ENCODE measurements around the gene DGKD. TPM values are rescaled to one million over a fixed set of nuclear protein-coding genes. Genes with fewer than 3 reads are reported as not detected.
A peak's percentile ranks its signal among the peaks of the same experiment; 100 is the strongest.

DGKD gene
- total RNA-seq, 3 donors from 2014 or later, result 17.1 to 41.3 (median 37.3) TPM

DNA sequence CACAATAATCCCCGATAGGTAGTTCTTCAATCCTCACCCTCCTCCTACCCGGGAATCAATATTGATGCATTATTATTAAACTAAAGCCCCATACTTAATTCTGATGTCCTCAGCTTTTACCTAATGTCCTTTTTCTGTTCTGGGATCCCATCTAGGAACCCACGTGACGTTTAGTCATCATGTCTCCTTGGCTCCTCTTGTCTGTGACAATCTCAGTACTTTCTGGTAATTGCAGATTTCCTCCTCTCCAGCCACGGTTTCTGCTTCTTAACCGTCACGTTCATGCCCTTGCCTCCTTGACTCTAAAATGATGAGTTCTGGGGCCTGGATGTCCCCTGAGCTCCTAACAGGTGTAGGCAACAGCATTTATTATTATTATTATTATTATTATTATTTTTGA lies 2.9 kb upstream of the DGKD start:
- no peak for TF ChIP-seq POLR2A (IDR thresholded peaks at IDR 0.05)
- no peak for TF ChIP-seq POLR2AphosphoS5 (IDR thresholded peaks at IDR 0.05)
- TF ChIP-seq, protein P1, sequence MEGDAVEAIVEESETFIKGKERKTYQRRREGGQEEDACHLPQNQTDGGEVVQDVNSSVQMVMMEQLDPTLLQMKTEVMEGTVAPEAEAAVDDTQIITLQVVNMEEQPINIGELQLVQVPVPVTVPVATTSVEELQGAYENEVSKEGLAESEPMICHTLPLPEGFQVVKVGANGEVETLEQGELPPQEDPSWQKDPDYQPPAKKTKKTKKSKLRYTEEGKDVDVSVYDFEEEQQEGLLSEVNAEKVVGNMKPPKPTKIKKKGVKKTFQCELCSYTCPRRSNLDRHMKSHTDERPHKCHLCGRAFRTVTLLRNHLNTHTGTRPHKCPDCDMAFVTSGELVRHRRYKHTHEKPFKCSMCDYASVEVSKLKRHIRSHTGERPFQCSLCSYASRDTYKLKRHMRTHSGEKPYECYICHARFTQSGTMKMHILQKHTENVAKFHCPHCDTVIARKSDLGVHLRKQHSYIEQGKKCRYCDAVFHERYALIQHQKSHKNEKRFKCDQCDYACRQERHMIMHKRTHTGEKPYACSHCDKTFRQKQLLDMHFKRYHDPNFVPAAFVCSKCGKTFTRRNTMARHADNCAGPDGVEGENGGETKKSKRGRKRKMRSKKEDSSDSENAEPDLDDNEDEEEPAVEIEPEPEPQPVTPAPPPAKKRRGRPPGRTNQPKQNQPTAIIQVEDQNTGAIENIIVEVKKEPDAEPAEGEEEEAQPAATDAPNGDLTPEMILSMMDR (IDR thresholded peaks at IDR 0.05), result no peak
- intact Hi-C loops (cut with DNase I; ENCODE audit: low total_unique reads), result loop anchor here (5.0 kb wide), 1 partner anchor 91 kb away; no protein-coding TSS in a partner anchor
- Histone ChIP-seq H3K4me1 (peaks cover 0 to 5% of the 10 kb centered on the region in 2 donors), H3K36me3 (no peaks in the 10 kb centered on the region), H3K27me3 (no peaks in the 10 kb centered on the region), H3K4me3 (no peak overlapping the region), H3K27ac (no peak overlapping the region), H3K9me3 (no peaks in the 10 kb centered on the region)
- DNase-seq (ENCODE audit: low spot score in 2 of 2), result no peak

DNA sequence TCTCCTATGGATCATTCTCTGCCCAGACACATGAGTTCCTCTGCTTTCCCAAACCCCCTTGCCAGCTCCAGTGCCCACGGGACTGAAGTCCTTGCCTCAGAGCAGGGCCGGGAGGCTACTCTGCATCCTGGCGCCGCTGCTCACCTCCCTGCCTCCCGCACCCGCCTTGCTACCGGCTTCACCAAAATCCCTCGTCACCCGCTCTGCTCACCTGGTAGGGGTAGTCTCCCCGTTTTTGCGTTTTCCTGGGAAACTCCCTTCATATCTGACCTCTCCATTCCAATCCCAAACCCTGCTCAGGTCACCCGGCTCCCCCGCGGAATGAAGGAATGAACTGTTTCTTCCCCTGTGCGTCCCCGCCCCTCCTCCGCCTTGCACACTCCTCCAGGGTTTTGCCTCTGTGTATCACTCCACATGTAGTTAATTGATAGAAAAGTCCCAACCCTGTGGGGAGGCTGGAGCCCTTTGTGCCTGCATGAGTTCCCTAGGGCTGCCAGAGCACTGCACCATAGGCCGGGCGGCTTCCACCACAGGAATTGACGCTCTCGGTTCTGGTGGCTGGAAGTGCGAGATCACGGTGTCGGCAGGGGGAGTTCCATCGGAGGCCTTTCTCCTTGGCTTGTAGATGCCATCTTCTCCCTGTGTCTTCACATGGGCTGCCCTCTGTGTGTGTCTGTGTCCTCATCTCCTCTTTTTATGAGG lies 2.0 kb upstream of the DGKD start:
- no peaks in the 10 kb centered on the region for H3K9me3 ChIP-seq
- intact Hi-C loops (cut with DNase I; ENCODE audit: low total_unique reads), result loop anchor here (5.0 kb wide), 1 partner anchor 90 kb away; no protein-coding TSS in a partner anchor
- no peak for TF ChIP-seq POLR2A (IDR thresholded peaks at IDR 0.05)
- TF ChIP-seq, protein P1 (IDR thresholded peaks at IDR 0.05), result no peak
- no peak for TF ChIP-seq POLR2AphosphoS5 (IDR thresholded peaks at IDR 0.05)
- H3K27ac ChIP-seq, result no peak overlapping the region
- H3K4me3 ChIP-seq, result no peak overlapping the region
- no peaks in the 10 kb centered on the region for H3K36me3 ChIP-seq
- no peak for DNase-seq (ENCODE audit: low spot score in 2 of 2)
- no peaks in the 10 kb centered on the region for H3K27me3 ChIP-seq
- peaks cover 0 to 7% of the 10 kb centered on the region in 2 donors for H3K4me1 ChIP-seq

DNA sequence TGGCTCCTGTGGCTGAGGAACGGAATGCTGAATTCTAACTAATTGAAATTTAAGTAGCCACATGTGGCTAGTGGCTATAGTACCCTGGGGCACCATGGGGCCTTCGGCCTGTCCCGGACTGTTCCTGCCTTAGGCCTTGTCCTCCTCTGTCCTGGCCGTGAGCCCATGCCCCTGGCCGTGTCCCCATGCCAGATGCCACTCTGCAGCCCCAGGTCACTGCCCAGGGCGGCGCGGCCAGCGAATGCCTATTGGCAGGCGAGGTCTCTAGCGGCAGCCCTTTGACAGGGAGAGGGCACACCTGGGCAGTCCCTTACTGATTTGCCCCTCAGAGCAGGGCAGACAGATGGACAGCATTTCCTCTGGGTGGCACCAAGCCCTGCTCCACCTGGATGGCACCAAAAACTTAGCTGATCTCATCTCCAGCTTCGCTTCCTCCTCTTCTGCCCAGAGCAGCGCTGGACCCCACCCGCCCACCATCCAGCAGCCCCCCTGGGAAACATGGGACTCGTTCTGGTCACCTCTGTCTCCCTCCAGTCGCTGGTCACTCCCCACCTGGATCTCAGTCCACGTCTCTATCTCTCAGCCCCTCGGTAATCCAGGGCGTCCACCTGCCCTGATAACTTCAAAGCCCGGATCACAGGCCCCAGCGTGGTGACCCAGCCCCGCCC lies 1.1 kb upstream of the DGKD start:
- intact Hi-C loops (cut with DNase I; ENCODE audit: low total_unique reads), result loop anchor here (5.0 kb wide), 1 partner anchor 89 kb away; no protein-coding TSS in a partner anchor
- Histone ChIP-seq H3K4me3 (peak overlapping the region in 2 of 3 donors; percentile 73 to 90), H3K9me3 (no peaks in the 10 kb centered on the region), H3K4me1 (peaks cover 0 to 7% of the 10 kb centered on the region in 2 donors), H3K27ac (peak overlapping the region; percentile 38 to 58), H3K36me3 (no peaks in the 10 kb centered on the region), H3K27me3 (no peaks in the 10 kb centered on the region)
- TF ChIP-seq POLR2A (IDR thresholded peaks at IDR 0.05) (no peak), POLR2AphosphoS5 (IDR thresholded peaks at IDR 0.05) (no peak)
- TF ChIP-seq, protein P1 (IDR thresholded peaks at IDR 0.05), result no peak
- DNase-seq (ENCODE audit: low spot score in 2 of 2), result no peak

DNA sequence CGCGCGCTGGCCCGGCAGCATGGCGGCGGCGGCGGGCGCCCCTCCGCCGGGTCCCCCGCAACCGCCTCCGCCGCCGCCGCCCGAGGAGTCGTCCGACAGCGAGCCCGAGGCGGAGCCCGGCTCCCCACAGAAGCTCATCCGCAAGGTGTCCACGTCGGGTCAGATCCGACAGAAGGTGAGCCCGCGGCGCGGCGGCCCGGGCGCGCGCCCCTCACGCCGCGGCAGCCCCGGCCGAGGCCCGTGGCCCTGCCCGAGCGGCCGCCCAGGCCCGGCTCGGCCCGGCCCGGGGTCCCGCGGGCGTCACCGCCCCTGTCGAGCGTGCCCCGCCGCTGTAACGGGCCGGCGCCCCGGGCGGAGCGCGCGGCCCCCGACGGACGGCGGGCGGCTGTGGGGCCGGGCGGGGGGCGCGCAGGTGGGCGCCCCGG lies 218 bp downstream of the DGKD start:
- no peaks in the 10 kb centered on the region for H3K36me3 ChIP-seq
- H3K9me3 ChIP-seq, result no peaks in the 10 kb centered on the region
- peak overlapping the region in 1 of 2 donors; percentile 52 for H3K27ac ChIP-seq
- peaks cover 0 to 7% of the 10 kb centered on the region in 2 donors for H3K4me1 ChIP-seq
- intact Hi-C loops (cut with DNase I; ENCODE audit: low total_unique reads), result loop anchor here (5.0 kb wide), 1 partner anchor 88 kb away; no protein-coding TSS in a partner anchor
- DNase-seq (ENCODE audit: low spot score in 2 of 2), result no peak
- H3K27me3 ChIP-seq, result no peaks in the 10 kb centered on the region
- TF ChIP-seq, protein P1 (IDR thresholded peaks at IDR 0.05), result no peak
- no peak for TF ChIP-seq POLR2AphosphoS5 (IDR thresholded peaks at IDR 0.05)
- no peak for TF ChIP-seq POLR2A (IDR thresholded peaks at IDR 0.05)
- H3K4me3 ChIP-seq, result peak overlapping the region; percentile 60 to 90 (median 73)
